ENCODE data around the gene ANXA4.

DNA sequence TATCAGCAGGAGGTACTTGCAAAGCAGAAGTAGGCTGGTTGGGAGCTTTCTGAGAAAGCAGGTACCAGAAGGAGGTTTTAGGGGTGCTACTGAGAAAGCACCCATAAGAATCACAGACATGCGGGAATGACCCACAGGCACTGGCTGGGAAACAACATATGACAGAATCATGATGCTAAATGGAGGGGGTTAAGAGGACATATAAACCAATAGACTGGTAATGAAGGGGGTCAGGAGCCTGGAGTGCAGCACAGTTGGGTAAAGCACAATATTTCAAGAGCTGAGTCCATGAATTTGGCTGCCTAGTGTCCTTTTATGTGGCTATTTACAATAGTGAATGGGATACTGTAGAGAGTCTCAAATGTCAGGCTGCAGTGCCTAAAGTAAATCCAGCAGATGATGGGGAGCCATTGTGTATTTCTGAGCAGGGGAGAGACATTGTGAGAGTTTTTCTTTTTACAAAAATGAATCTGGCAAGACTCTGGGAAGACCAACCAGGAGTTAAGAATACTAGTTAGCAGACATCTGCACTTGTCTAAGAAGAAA, 59.9 kb downstream of the ANXA4 start:
- TF ChIP-seq, protein P1, sequence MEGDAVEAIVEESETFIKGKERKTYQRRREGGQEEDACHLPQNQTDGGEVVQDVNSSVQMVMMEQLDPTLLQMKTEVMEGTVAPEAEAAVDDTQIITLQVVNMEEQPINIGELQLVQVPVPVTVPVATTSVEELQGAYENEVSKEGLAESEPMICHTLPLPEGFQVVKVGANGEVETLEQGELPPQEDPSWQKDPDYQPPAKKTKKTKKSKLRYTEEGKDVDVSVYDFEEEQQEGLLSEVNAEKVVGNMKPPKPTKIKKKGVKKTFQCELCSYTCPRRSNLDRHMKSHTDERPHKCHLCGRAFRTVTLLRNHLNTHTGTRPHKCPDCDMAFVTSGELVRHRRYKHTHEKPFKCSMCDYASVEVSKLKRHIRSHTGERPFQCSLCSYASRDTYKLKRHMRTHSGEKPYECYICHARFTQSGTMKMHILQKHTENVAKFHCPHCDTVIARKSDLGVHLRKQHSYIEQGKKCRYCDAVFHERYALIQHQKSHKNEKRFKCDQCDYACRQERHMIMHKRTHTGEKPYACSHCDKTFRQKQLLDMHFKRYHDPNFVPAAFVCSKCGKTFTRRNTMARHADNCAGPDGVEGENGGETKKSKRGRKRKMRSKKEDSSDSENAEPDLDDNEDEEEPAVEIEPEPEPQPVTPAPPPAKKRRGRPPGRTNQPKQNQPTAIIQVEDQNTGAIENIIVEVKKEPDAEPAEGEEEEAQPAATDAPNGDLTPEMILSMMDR (IDR thresholded peaks at IDR 0.05) = no peak
- TF ChIP-seq JUND (IDR thresholded peaks at IDR 0.05) = no peak
- TF ChIP-seq EP300 (IDR thresholded peaks at IDR 0.05; ENCODE audit: borderline replicate concordance in 1 of 2, low read depth in 1 of 2, low read length in 1 of 2) = no peak
- no peak for TF ChIP-seq POLR2AphosphoS5 (IDR thresholded peaks at IDR 0.05; ENCODE audit: low read depth, low read length)
- TF ChIP-seq, protein P2, sequence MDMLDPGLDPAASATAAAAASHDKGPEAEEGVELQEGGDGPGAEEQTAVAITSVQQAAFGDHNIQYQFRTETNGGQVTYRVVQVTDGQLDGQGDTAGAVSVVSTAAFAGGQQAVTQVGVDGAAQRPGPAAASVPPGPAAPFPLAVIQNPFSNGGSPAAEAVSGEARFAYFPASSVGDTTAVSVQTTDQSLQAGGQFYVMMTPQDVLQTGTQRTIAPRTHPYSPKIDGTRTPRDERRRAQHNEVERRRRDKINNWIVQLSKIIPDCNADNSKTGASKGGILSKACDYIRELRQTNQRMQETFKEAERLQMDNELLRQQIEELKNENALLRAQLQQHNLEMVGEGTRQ (IDR thresholded peaks at IDR 0.05; ENCODE audit: borderline replicate concordance, low read depth, low read length) = no peak
- TF ChIP-seq, protein P3, sequence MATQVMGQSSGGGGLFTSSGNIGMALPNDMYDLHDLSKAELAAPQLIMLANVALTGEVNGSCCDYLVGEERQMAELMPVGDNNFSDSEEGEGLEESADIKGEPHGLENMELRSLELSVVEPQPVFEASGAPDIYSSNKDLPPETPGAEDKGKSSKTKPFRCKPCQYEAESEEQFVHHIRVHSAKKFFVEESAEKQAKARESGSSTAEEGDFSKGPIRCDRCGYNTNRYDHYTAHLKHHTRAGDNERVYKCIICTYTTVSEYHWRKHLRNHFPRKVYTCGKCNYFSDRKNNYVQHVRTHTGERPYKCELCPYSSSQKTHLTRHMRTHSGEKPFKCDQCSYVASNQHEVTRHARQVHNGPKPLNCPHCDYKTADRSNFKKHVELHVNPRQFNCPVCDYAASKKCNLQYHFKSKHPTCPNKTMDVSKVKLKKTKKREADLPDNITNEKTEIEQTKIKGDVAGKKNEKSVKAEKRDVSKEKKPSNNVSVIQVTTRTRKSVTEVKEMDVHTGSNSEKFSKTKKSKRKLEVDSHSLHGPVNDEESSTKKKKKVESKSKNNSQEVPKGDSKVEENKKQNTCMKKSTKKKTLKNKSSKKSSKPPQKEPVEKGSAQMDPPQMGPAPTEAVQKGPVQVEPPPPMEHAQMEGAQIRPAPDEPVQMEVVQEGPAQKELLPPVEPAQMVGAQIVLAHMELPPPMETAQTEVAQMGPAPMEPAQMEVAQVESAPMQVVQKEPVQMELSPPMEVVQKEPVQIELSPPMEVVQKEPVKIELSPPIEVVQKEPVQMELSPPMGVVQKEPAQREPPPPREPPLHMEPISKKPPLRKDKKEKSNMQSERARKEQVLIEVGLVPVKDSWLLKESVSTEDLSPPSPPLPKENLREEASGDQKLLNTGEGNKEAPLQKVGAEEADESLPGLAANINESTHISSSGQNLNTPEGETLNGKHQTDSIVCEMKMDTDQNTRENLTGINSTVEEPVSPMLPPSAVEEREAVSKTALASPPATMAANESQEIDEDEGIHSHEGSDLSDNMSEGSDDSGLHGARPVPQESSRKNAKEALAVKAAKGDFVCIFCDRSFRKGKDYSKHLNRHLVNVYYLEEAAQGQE (IDR thresholded peaks at IDR 0.05; ENCODE audit: low read depth, low read length) = no peak

Data from SK-N-SH (cell line).